ENCODE measurements around the gene SREK1IP1. TPM values are rescaled to one million over a fixed set of nuclear protein-coding genes. Genes with fewer than 3 reads are reported as not detected.

Gene SREK1IP1
- total RNA-seq: 11.4 and 11.9 TPM in 2 replicates

GRCh38 chr5:64768358-64769312 lies at the start of gene SREK1IP1, which contains the start of gene CWC27:
TSS of gene SREK1IP1 (minus strand) at chr5:64768691. CDS start at chr5:64768517, 174 bp downstream.
TSS of gene CWC27 (plus strand) at chr5:64768930. CDS start at chr5:64769147, 217 bp downstream.

GRCh38 chr5:64690417-64691151 lies 77.9 kb downstream of the SREK1IP1 start, which contains the start of gene SHISAL2B:
TSS of gene SHISAL2B (plus strand) at chr5:64690503. CDS start at chr5:64690624, 121 bp downstream.

Other genes with a start within 250 kb of the SREK1IP1 start
- gene SHISAL2B, start 78.2 kb downstream of the SREK1IP1 start, total RNA-seq: not detected in 2 replicates
- gene CWC27, start 239 bp upstream of the SREK1IP1 start, total RNA-seq: 11.8 and 12.1 TPM in 2 replicates

All from placental epithelial cell (primary cell).